Limb (tissue), 2 donors: ENCODE data around the gene PLPP6.

Experiments used
- DNase-seq, 2 donors: peaks; one replicate each; pipeline ENCODE4 v3.0.0-alpha.2; 2016; ENCODE audit errors: extremely low spot score in 2 of 2

Gene PLPP6

GRCh38 chr9:4662989-4663792 is 1.1 kb downstream of the PLPP6 start:
- no peak for DNase-seq

- DNase-seq, result no peak
Observed at GRCh38 chr9:4663956-4664355, 1.9 kb downstream of the PLPP6 start.

- no peak for DNase-seq
Observed at GRCh38 chr9:4665357-4665756, 3.3 kb downstream of the PLPP6 start.

- peak; percentile 47 to 79 for DNase-seq
Observed at GRCh38 chr9:4666042-4666699, 4.1 kb downstream of the PLPP6 start, which contains the start of gene SPATA6L. SPATA6L (minus strand) TSS chr9:4666480; CDS start chr9:4666250, 230 bp downstream.

GRCh38 chr9:4667681-4668080 is 5.6 kb downstream of the PLPP6 start:
- DNase-seq, result no peak

- no peak for DNase-seq
Observed at GRCh38 chr9:4668604-4669003, 6.5 kb downstream of the PLPP6 start.

GRCh38 chr9:4669890-4670289 is 7.8 kb downstream of the PLPP6 start:
- no peak for DNase-seq

- DNase-seq, result no peak
Observed at GRCh38 chr9:4670591-4670990, 8.5 kb downstream of the PLPP6 start.

- DNase-seq, result no peak
Observed at GRCh38 chr9:4671737-4672136, 9.6 kb downstream of the PLPP6 start.

- no peak for DNase-seq
Observed at GRCh38 chr9:4674783-4675182, 12.7 kb downstream of the PLPP6 start.

- no peak for DNase-seq
Observed at GRCh38 chr9:4677392-4677791, 15.3 kb downstream of the PLPP6 start.

GRCh38 chr9:4678679-4679267 is 16.7 kb downstream of the PLPP6 start:
- peak in 1 of 2 donors; percentile 62 for DNase-seq

GRCh38 chr9:4679268-4680172 is 17.4 kb downstream of the PLPP6 start, which contains the start of gene CDC37L1:
CDC37L1 (plus strand) TSS chr9:4679569; CDS start chr9:4679768, 199 bp downstream.
- DNase-seq, result peak; percentile 96 to 100

- no peak for DNase-seq
Observed at GRCh38 chr9:4680173-4680525, 18.1 kb downstream of the PLPP6 start.

GRCh38 chr9:4680750-4681149 is 18.7 kb downstream of the PLPP6 start:
- no peak for DNase-seq

- DNase-seq, result no peak
Observed at GRCh38 chr9:4684820-4685219, 22.7 kb downstream of the PLPP6 start.

- DNase-seq, result no peak
Observed at GRCh38 chr9:4686112-4686511, 24.0 kb downstream of the PLPP6 start.

GRCh38 chr9:4686584-4686983 is 24.5 kb downstream of the PLPP6 start:
- DNase-seq, result no peak

- DNase-seq, result no peak
Observed at GRCh38 chr9:4689021-4689420, 26.9 kb downstream of the PLPP6 start.

- DNase-seq, result no peak
Observed at GRCh38 chr9:4689687-4690104, 27.6 kb downstream of the PLPP6 start.

GRCh38 chr9:4690144-4690543 is 28.1 kb downstream of the PLPP6 start:
- no peak for DNase-seq
